HFFc6 (cell line): ENCODE data around the gene SURF4. TPM values are rescaled to one million over a fixed set of nuclear protein-coding genes. Genes with fewer than 3 reads are reported as not detected.

ENCODE experiments used
- DNase-seq: peaks from one replicate; pipeline ENCODE4 v3.0.0-alpha.2; 2018
- H3K27ac Mint-ChIP-seq: 2 replicates; pipeline ENCODE4 v1.8.0; 2020; ENCODE audit warnings: mild to moderate bottlenecking, mixed read lengths
- H3K27me3 Mint-ChIP-seq: 2 replicates; pipeline ENCODE4 v1.8.0; 2021; ENCODE audit warnings: mild to moderate bottlenecking, moderate library complexity, mixed read lengths; ENCODE audit not compliant: insufficient read depth
- H3K36me3 Mint-ChIP-seq: 2 replicates; pipeline ENCODE4 v1.8.0; 2021; ENCODE audit warnings: low read depth, mixed read lengths
- H3K4me1 Mint-ChIP-seq: 2 replicates; pipeline ENCODE4 v1.8.0; 2020; ENCODE audit warnings: low read depth, mixed read lengths
- H3K4me3 Mint-ChIP-seq: 2 replicates; pipeline ENCODE4 v1.8.0; 2020; ENCODE audit warnings: mild to moderate bottlenecking, moderate library complexity, mixed read lengths
- H3K9me3 Mint-ChIP-seq: 2 replicates; pipeline ENCODE4 v1.8.0; 2020; ENCODE audit warnings: mild to moderate bottlenecking, mixed read lengths
- total RNA-seq, 6 experiments: library from RNA; stranded (reverse); fragmentation: NEBNext Ultra II Directional; extraction: Animal tissue kit (Norgen Biotek cat#: 25700); gene quantifications; 2 replicates in 1 of 6; 3 replicates in 5 of 6; pipeline ENCODE4 v1.2.3, GENCODE V29; 2021
- TF ChIP-seq, protein P1 (sequence below): fragments of 200-600 bp; sonication (generic); IDR thresholded peaks from 2 replicates; pipeline ENCODE4 v1.5.0; 2021; ENCODE audit warnings: antibody characterized with exemption, mild to moderate bottlenecking

Gene SURF4
- total RNA-seq, 6 experiments from 2014 or later: 406 to 474 (median 417) TPM

DNA sequence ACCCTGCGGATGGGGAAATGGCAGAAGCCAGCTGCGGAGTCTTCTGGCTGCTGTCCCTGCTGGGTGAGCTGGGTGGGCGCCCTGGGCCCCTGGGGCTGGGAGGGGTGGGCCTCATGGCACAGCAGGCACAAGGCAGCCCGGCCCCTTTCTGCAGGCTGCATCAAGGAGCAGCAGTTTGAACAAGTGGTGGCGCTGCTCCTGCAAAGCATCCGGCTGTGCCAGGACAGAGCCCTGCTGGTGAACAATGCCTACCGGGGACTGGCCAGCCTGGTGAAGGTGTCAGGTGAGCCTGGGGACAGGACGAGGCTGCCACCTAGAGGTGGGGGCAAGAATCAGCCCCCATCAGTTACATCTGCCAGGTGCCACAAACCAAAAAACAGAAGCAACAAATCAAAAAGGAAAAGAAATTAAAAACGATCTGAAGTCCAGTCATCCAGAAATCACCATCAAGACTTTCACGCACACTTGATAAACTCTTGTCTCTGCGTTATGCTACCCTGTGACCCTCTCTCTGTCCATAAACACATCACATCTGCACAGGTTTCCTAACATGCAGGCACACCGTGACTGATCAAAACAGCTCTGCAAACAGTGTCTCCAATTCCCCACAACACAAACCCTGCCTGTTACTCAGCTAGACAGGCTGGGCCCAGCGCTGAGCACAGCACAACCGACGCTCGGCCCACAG, 28.1 kb upstream of the SURF4 start:
- H3K27ac Mint-ChIP-seq: no peak overlapping the region; the same call in 1 of the 2 replicates

DNA sequence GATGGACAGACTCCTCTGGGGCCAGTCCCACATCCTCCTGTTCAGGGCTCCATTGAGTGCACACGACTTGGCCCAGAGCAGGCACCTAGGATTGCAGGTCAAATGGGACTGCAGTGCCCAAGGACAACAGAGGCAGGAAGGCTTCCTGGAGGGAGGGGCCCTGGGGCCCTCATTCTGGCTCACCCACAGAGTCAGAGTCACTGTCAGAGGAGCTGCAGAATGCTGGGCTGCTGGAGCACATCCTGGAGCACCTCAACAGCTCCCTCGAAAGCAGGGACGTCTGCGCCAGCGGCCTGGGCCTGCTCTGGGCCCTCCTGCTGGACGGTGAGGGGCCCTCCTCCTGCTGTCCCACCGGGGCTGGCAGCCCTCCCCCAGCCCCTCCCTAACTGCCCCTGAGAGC, 26.8 kb upstream of the SURF4 start:
- peaks cover 9% of the 10 kb centered on the region for H3K27me3 Mint-ChIP-seq
- H3K9me3 Mint-ChIP-seq: no peaks in the 10 kb centered on the region
- H3K27ac Mint-ChIP-seq: no peak overlapping the region
- H3K36me3 Mint-ChIP-seq: peaks cover 25% of the 10 kb centered on the region
- H3K4me1 Mint-ChIP-seq: peaks cover 22% of the 10 kb centered on the region
- no peak for DNase-seq
- H3K4me3 Mint-ChIP-seq: no peak overlapping the region
- TF ChIP-seq, protein P1, sequence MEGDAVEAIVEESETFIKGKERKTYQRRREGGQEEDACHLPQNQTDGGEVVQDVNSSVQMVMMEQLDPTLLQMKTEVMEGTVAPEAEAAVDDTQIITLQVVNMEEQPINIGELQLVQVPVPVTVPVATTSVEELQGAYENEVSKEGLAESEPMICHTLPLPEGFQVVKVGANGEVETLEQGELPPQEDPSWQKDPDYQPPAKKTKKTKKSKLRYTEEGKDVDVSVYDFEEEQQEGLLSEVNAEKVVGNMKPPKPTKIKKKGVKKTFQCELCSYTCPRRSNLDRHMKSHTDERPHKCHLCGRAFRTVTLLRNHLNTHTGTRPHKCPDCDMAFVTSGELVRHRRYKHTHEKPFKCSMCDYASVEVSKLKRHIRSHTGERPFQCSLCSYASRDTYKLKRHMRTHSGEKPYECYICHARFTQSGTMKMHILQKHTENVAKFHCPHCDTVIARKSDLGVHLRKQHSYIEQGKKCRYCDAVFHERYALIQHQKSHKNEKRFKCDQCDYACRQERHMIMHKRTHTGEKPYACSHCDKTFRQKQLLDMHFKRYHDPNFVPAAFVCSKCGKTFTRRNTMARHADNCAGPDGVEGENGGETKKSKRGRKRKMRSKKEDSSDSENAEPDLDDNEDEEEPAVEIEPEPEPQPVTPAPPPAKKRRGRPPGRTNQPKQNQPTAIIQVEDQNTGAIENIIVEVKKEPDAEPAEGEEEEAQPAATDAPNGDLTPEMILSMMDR: no peak

More for the DNA sequence above, 28.1 kb upstream of the SURF4 start:
- Mint-ChIP-seq H3K4me3 (no peak overlapping the region), H3K27me3 (peaks cover 6% of the 10 kb centered on the region), H3K9me3 (no peaks in the 10 kb centered on the region), H3K4me1 (peaks cover 22% of the 10 kb centered on the region), H3K36me3 (peaks cover 28% of the 10 kb centered on the region)
- TF ChIP-seq, protein P1: peak; percentile 77
- no peak for DNase-seq

DNA sequence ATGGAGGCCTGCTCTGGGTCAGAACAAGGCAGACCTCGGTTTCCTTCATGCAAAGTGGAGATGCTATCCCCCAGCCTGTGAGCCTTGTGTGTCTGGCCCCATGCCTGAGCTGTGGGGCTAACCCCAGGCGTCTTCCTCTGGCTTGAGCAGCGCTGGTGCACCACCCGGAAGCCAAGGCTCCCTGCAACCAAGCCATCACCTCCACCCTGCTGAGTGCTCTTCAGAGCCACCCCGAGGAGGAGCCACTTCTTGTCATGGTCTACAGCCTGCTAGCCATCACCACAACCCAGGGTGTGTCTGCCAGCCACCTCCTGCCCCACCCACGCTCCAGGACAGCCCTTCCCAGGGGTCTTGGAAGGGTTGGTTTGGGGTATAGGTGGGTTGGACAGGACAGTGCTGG, 25.7 kb upstream of the SURF4 start:
- no peak for DNase-seq
- peaks cover 15% of the 10 kb centered on the region for H3K36me3 Mint-ChIP-seq
- H3K27me3 Mint-ChIP-seq: peaks cover 19% of the 10 kb centered on the region
- peaks cover 16% of the 10 kb centered on the region for H3K4me1 Mint-ChIP-seq
- TF ChIP-seq, protein P1: no peak
- no peak overlapping the region for H3K4me3 Mint-ChIP-seq
- no peak overlapping the region for H3K27ac Mint-ChIP-seq
- no peaks in the 10 kb centered on the region for H3K9me3 Mint-ChIP-seq

DNA sequence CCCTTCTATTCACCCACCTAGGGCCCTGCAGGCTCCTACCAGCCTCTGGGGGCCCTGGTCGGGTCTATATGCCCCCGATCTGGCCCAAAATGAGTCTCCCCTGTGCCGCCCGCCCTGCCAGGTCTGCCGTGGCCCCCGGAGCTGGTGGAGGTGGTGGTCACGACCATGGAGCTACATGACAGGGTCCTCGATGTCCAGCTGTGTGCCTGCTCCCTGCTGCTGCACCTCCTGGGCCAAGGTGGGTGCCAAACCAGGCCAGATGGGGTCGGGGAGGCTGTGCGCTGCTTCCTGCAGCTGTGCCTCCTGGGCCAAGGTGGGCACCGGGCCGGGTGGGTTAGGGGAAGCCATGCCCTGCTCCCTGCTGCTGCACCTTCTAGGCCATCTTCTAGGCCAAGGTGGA, 24.4 kb upstream of the SURF4 start:
- H3K4me1 Mint-ChIP-seq: peaks cover 3% of the 10 kb centered on the region
- H3K4me3 Mint-ChIP-seq: no peak overlapping the region; the same call in 1 of the 2 replicates
- DNase-seq: no peak
- no peak overlapping the region for H3K27ac Mint-ChIP-seq
- H3K27me3 Mint-ChIP-seq: peaks cover 24% of the 10 kb centered on the region
- TF ChIP-seq, protein P1: no peak
- peaks cover 2% of the 10 kb centered on the region; the same call in 1 of the 2 replicates for H3K36me3 Mint-ChIP-seq
- H3K9me3 Mint-ChIP-seq: no peaks in the 10 kb centered on the region

DNA sequence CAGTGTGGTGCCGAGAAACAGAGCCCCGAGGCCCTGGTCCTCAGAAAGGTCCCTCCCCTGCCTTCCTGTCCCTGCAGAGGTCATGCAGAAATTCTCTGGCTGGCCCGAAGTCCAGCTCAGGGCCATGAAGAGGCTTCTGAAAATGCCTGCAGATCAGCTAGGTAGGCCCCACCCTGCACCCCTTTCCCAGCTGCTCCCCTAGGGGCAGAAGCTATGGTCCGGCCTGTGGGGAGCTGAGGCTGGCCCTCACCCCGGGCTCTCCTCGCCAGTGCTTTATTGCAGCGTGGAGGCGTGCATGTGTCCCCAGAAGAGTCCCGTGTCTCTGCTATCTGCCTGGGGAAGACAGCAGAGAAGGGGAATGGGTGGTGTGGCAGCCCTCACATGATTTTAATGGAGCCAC, 22.0 kb upstream of the SURF4 start:
- Mint-ChIP-seq H3K4me1 (no peaks in the 10 kb centered on the region), H3K36me3 (no peaks in the 10 kb centered on the region), H3K27me3 (peaks cover 30% of the 10 kb centered on the region), H3K4me3 (no peak overlapping the region), H3K27ac (no peak overlapping the region), H3K9me3 (no peaks in the 10 kb centered on the region)
- no peak for DNase-seq
- TF ChIP-seq, protein P1: no peak
